Sigmoid colon (tissue), 4 donors: ENCODE measurements around the gene LMF1.

ENCODE experiments used
- POLR2A ChIP-seq, 2 donors: fragments of 450-650 bp; IDR thresholded peaks; one replicate each; pipeline ENCODE4 v1.6.1; 2016; ENCODE audit warnings: antibody characterized with exemption in 2 of 2, mild to moderate bottlenecking in 2 of 2, moderate library complexity in 2 of 2
- POLR2AphosphoS5 ChIP-seq, 4 donors: sonication (generic); formaldehyde crosslinking; IDR thresholded peaks; one replicate each; pipeline ENCODE4 v1.6.1; 2017; ENCODE audit warnings: antibody characterized with exemption in 4 of 4
- TF ChIP-seq, protein P1 (sequence below), 4 experiments: fragments of 450-650 bp in 3 of 4; fragments of 200-600 bp in 1 of 4; IDR thresholded peaks; one replicate each; pipeline ENCODE4 v1.5.1; 2016 to 2019; ENCODE audit warnings: antibody characterized with exemption in 4 of 4, mild to moderate bottlenecking in 3 of 4, moderate library complexity in 2 of 4

GRCh38 chr16:839643-840408 is 131.0 kb downstream of the LMF1 start:
- TF ChIP-seq, protein P1, sequence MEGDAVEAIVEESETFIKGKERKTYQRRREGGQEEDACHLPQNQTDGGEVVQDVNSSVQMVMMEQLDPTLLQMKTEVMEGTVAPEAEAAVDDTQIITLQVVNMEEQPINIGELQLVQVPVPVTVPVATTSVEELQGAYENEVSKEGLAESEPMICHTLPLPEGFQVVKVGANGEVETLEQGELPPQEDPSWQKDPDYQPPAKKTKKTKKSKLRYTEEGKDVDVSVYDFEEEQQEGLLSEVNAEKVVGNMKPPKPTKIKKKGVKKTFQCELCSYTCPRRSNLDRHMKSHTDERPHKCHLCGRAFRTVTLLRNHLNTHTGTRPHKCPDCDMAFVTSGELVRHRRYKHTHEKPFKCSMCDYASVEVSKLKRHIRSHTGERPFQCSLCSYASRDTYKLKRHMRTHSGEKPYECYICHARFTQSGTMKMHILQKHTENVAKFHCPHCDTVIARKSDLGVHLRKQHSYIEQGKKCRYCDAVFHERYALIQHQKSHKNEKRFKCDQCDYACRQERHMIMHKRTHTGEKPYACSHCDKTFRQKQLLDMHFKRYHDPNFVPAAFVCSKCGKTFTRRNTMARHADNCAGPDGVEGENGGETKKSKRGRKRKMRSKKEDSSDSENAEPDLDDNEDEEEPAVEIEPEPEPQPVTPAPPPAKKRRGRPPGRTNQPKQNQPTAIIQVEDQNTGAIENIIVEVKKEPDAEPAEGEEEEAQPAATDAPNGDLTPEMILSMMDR (IDR thresholded peaks at IDR 0.05) = no peak
- no peak for TF ChIP-seq POLR2AphosphoS5 (IDR thresholded peaks at IDR 0.05)
- TF ChIP-seq POLR2A (IDR thresholded peaks at IDR 0.05) = no peak
